Neural crest cell (in vitro differentiated cells): ENCODE data around the gene GNAZ. TPM values are rescaled to one million over a fixed set of nuclear protein-coding genes. Genes with fewer than 3 reads are reported as not detected.

Source experiments
- DNase-seq: peaks from one replicate; pipeline ENCODE4 v3.0.0; 2021; ENCODE audit warnings: low read depth, mixed read lengths, low spot score
- H3K27ac Mint-ChIP-seq: one replicate; pipeline ENCODE4 v1.8.0; 2021; ENCODE audit warnings: mild to moderate bottlenecking, mixed read lengths; ENCODE audit not compliant: unreplicated experiment
- H3K27me3 Mint-ChIP-seq: 2 replicates; pipeline ENCODE4 v1.8.0; 2021; ENCODE audit warnings: low read depth, mild to moderate bottlenecking, mixed read lengths
- H3K36me3 Mint-ChIP-seq: 2 replicates; pipeline ENCODE4 v1.8.0; 2021; ENCODE audit warnings: low read depth, mild to moderate bottlenecking, mixed read lengths
- H3K4me1 Mint-ChIP-seq: 2 replicates; pipeline ENCODE4 v1.8.0; 2021; ENCODE audit warnings: mixed read lengths
- H3K4me3 Mint-ChIP-seq: one replicate; pipeline ENCODE4 v1.8.0; 2021; ENCODE audit warnings: mild to moderate bottlenecking, mixed read lengths
- H3K9me3 Mint-ChIP-seq: 2 replicates; pipeline ENCODE4 v1.8.0; 2021; ENCODE audit warnings: mixed read lengths
- CTCF ChIP-seq: fragments of 200-600 bp; sonication (generic); conservative IDR thresholded peaks from 2 replicates; pipeline ENCODE4 v1.5.0; 2021; ENCODE audit warnings: antibody characterized with exemption, mild to moderate bottlenecking
- total RNA-seq: library from RNA; stranded (reverse); gene quantifications from 2 replicates; pipeline ENCODE4 v1.2.1, GENCODE V29; 2021

The GNAZ gene
- total RNA-seq, 1 donor from 2014 or later = 25.2 TPM

- TF ChIP-seq CTCF = peak; percentile 89
- H3K27me3 Mint-ChIP-seq = peaks cover 3% of the 10 kb centered on the region
- H3K27ac Mint-ChIP-seq = no peak overlapping the region
Measured at GRCh38 chr22:23128269-23129108, 58.2 kb downstream of the GNAZ start.

GRCh38 chr22:23129149-23129548 is 58.8 kb downstream of the GNAZ start:
- H3K4me3 Mint-ChIP-seq = peak overlapping the region; percentile 15
- H3K9me3 Mint-ChIP-seq = no peaks in the 10 kb centered on the region
- peaks cover 6% of the 10 kb centered on the region for H3K4me1 Mint-ChIP-seq
- no peak for DNase-seq
- H3K27ac Mint-ChIP-seq = no peak overlapping the region
- TF ChIP-seq CTCF = no peak
- no peaks in the 10 kb centered on the region for H3K36me3 Mint-ChIP-seq
- H3K27me3 Mint-ChIP-seq = peaks cover 3% of the 10 kb centered on the region

More at GRCh38 chr22:23128269-23129108, 58.2 kb downstream of the GNAZ start:
- Mint-ChIP-seq H3K4me1 (peaks cover 6% of the 10 kb centered on the region), H3K4me3 (no peak overlapping the region), H3K36me3 (no peaks in the 10 kb centered on the region), H3K9me3 (no peaks in the 10 kb centered on the region)
- peak; percentile 84 for DNase-seq

GRCh38 chr22:23130697-23131096 is 60.4 kb downstream of the GNAZ start:
- no peak overlapping the region for H3K27ac Mint-ChIP-seq
- no peak overlapping the region for H3K4me3 Mint-ChIP-seq
- peaks cover 6% of the 10 kb centered on the region for H3K4me1 Mint-ChIP-seq
- no peaks in the 10 kb centered on the region for H3K36me3 Mint-ChIP-seq
- DNase-seq = no peak
- no peak for TF ChIP-seq CTCF
- no peaks in the 10 kb centered on the region for H3K9me3 Mint-ChIP-seq
- H3K27me3 Mint-ChIP-seq = peaks cover 3% of the 10 kb centered on the region

GRCh38 chr22:23131931-23132330 is 61.6 kb downstream of the GNAZ start:
- H3K27ac Mint-ChIP-seq = no peak overlapping the region
- H3K4me3 Mint-ChIP-seq = no peak overlapping the region
- H3K4me1 Mint-ChIP-seq = peaks cover 6% of the 10 kb centered on the region
- no peak for TF ChIP-seq CTCF
- H3K36me3 Mint-ChIP-seq = no peaks in the 10 kb centered on the region
- peaks cover 3% of the 10 kb centered on the region for H3K27me3 Mint-ChIP-seq
- H3K9me3 Mint-ChIP-seq = no peaks in the 10 kb centered on the region
- DNase-seq = no peak

- no peak for DNase-seq
- no peak overlapping the region for H3K27ac Mint-ChIP-seq
- peaks cover 3% of the 10 kb centered on the region for H3K27me3 Mint-ChIP-seq
- H3K4me1 Mint-ChIP-seq = peaks cover 6% of the 10 kb centered on the region
- H3K4me3 Mint-ChIP-seq = no peak overlapping the region
- H3K36me3 Mint-ChIP-seq = no peaks in the 10 kb centered on the region
- H3K9me3 Mint-ChIP-seq = no peaks in the 10 kb centered on the region
- no peak for TF ChIP-seq CTCF
Measured at GRCh38 chr22:23132376-23133091, 62.2 kb downstream of the GNAZ start.
